HCT116 (cell line): ENCODE results near the gene MAP2K2.

Source experiments
- CTCF ChIP-seq, 3 experiments: fragments of 200-600 bp in 1 of 3; sonication (generic) in 1 of 3; IDR thresholded peaks in 2 of 3; conservative IDR thresholded peaks in 1 of 3; 2 replicates each; pipeline ENCODE4 v1.5.1; 2012 to 2017; ENCODE audit warnings: low read depth in 2 of 3, low read length in 2 of 3, antibody characterized with exemption in 1 of 3, borderline replicate concordance in 1 of 3, control low read depth in 1 of 3, mild to moderate bottlenecking in 1 of 3, mixed read lengths in 1 of 3, mixed run types in 1 of 3, moderate library complexity in 1 of 3; ENCODE audit not compliant: insufficient read depth in 1 of 3
- EZH2phosphoT487 ChIP-seq: fragments of 200-600 bp; IDR thresholded peaks from 2 replicates; pipeline ENCODE4 v1.6.1; 2018; ENCODE audit warnings: antibody characterized with exemption, borderline replicate concordance
- POLR2A ChIP-seq: IDR thresholded peaks from 2 replicates; pipeline ENCODE4 v1.7.0; 2011; ENCODE audit warnings: borderline replicate concordance; ENCODE audit not compliant: insufficient read depth, insufficient read length; ENCODE audit errors: extremely low read depth
- RAD21 ChIP-seq: IDR thresholded peaks from 2 replicates; pipeline ENCODE4 v1.6.1; 2012; ENCODE audit warnings: low read depth, mild to moderate bottlenecking
- TF ChIP-seq, protein P1 (sequence below): IDR thresholded peaks from 2 replicates; pipeline ENCODE4 v1.6.1; 2012

DNA sequence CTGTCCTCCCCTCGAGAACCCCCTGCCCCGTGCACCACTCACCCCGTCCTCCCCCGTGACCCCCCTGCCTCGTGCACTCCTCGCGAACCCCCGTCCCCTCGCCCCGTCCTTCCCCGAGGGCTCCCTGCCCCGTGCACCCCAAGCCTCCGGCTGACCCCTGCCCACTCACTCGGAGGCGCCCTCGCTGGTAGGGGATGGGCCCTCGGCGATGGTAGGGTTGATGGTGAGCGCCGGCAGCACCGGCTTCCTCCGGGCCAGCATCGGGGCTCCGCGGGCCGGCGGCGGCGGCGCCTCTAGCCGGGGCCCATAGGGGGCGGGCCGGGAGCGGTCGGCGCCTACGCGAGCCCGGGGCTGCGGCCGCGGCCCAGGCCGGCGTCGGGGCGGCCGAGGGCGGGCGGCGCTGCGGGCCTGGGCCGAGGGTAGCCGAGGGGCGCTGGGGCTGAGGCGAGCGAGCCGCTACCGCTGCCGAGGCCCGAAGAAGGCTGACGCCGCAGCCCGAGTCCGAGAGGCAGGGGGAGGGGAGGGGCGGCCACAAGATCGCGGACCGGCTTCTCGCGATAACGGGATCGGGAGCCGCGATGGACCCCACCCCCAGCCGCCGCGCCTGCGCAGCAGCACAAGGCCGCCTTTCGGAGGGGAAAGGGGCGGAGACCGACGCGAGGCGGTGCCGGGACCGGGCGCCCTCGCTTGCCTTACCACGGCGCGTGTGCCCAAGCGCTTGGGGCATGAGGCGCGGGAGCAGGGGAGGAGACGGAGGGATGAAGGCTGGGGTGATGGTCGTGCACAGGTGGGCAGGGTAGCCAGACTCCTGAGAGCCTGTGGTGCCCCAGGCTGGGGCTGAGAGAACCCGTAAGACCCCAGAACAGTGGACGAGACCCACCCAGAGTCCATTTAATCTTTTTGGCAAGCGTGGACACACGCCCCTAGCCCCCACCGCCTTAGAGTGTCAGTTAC is at the start of gene MAP2K2:
- peak; percentile 90 for TF ChIP-seq POLR2A
- 0 out of 6 replicates have a peak, but pooled peaks of 1 of the 3 experiments have one; percentile 10 for TF ChIP-seq CTCF (IDR thresholded peaks at IDR 0.05 in 2 of 3, conservative IDR thresholded peaks at IDR 0.05 in 1 of 3; ENCODE audit: borderline replicate concordance in 1 of 3, insufficient read depth in 1 of 3, low read depth in 2 of 3, low read length in 2 of 3)
- no peak for TF ChIP-seq EZH2phosphoT487
- TF ChIP-seq RAD21: no peak
- TF ChIP-seq, protein P1, sequence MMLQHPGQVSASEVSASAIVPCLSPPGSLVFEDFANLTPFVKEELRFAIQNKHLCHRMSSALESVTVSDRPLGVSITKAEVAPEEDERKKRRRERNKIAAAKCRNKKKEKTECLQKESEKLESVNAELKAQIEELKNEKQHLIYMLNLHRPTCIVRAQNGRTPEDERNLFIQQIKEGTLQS: no peak
